Fibroblast of skin of right biceps (primary cell): ENCODE measurements around the gene NFIB.

Experiments
- DNase-seq: peaks from one replicate; pipeline ENCODE4 v3.0.0-alpha.2; 2013

Gene NFIB

DNA sequence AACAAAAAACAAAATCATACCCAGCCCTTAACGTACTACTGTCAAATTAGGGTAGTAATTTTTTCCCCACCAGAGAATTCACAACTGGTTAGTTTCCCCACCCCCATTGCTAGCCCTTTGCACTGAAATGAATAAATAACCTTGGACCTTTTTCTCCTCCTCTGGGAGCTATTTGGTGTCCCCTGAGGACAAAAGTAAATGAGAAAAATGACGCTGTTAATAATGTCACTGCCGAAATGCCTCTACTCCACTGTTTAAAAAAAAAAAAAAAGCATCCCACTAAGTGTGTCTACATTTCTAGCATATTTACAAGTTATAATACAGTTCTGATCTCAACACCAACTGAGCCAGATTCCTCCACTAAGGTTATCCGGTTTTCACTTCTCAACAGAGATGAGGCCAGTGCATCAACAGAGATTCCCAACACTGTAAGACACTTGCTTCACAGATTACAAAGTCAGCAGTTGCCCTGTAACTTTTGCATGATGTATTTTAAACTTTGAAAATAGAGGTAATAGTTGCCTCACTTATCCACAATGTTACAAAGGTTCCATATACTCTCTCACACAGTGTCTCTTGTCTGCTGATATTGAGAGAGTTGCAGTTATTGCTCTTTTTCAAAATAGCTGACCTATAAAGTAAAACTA is 5.1 kb upstream of the NFIB start:
- DNase-seq: no peak

DNA sequence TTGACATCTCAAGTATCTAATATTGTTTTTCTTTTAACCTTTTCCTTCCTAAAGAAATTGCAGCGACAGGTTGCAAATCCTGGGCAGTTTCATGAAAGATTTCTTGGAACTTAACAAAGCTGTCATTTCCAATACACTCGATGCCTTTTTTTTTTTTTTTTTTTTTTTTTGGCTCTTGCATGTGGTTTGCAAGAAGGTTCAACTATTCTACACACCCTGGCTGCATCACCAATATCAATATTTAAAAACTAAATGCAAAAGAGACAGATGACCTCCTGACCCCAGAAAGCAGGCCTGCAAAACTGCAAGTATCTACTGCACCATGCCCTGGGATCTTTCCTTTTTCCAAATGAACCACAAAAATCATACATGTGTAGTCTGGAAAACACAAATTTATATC is 4.4 kb upstream of the NFIB start:
- DNase-seq: no peak

DNA sequence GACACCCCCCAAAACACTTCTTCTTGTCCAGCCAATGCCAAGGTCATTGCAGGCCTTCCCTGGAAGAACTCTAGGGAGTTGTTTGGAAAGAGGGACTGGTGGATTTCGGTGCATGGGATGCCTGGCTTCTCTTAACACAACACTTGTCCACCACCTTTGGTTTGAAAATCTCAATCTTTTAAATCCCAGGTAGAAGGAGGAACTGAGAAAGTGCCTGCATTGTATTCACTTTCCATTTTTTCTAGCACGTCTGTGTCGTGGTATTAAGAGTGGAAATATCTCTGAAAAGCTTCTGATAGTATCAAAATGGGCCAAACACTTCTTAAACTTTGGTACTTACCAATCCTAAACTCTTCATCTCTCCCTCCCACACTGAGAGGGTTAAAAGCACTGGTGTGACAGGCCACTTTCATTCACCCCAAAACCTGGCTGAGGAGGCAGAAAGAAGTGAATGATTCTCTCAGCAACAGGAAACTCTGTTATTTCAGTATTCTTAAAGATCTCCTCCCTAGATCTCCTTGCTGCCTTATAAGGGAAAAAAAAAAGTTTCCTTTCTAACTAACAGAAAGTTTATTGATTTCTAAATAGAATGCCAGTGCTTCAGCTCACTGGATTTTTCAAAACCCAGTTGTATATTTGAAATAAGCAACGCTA is 3.9 kb upstream of the NFIB start:
- DNase-seq: no peak

DNA sequence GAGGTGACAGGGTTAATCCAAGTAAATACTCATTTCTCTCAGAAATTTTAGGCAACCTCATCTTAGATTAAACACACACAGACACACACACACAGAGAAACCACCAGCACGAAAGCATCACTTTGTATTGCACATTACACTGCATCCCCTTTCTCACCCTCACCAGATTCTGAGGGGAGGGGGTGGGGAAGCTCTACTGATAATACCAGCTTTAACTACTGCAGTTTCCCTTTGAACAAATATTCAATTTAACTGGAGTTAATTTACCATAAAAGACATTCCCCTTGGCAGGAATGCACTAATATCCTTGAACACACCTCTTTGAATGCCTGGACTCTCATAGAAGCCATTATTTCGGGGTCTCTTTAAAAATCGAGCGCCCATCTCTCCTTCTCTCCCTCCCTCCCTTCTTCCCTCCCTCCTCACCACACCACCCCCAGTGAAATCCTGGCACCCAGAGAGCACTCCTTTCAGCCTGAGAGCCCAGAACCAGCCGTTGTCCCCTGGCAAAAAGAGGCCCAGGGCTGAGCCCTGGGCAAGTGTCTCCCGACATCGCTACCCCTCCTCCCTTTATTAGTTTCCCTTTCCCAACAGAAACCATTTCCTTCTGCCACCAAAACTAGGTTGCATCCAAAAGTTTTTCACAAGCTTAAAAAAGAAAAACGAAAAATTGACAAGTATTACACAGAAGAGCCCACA is 2.8 kb upstream of the NFIB start:
- no peak for DNase-seq

DNA sequence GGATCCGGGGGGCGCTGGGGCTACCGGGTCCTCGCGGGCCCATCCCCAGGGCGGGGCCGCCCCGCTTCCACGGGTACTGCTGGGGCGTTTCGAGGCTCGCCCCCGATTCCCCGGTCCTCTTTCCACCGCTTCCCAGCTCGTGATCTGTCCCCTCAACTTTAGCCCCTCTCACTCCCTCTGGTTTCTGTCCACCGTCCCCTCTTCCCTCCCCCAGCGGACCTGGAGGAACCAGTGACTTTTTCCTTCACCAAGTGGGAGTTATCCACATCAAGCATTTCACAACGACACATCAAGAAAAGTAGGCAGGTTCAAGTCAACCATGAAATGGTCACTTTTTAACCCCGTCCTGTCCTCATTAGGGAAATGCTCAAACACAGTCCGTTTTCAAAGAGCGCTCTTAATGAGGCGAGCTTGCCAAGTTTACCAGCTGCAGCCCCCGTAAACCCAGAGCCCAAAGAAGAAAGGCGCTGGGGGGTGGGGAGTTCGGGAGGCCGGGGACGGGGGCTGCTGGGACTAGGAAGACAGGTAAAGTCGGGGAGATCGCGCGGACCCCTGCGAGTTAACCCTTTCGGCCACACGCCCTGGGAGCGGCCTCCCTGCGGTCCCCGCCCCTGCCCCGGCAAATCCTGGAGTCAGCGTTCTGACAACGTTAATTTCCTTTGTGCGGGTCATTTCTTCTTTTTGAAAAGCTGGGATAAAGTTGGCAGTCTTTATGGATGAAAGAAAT is 2.1 kb upstream of the NFIB start:
- no peak for DNase-seq

DNA sequence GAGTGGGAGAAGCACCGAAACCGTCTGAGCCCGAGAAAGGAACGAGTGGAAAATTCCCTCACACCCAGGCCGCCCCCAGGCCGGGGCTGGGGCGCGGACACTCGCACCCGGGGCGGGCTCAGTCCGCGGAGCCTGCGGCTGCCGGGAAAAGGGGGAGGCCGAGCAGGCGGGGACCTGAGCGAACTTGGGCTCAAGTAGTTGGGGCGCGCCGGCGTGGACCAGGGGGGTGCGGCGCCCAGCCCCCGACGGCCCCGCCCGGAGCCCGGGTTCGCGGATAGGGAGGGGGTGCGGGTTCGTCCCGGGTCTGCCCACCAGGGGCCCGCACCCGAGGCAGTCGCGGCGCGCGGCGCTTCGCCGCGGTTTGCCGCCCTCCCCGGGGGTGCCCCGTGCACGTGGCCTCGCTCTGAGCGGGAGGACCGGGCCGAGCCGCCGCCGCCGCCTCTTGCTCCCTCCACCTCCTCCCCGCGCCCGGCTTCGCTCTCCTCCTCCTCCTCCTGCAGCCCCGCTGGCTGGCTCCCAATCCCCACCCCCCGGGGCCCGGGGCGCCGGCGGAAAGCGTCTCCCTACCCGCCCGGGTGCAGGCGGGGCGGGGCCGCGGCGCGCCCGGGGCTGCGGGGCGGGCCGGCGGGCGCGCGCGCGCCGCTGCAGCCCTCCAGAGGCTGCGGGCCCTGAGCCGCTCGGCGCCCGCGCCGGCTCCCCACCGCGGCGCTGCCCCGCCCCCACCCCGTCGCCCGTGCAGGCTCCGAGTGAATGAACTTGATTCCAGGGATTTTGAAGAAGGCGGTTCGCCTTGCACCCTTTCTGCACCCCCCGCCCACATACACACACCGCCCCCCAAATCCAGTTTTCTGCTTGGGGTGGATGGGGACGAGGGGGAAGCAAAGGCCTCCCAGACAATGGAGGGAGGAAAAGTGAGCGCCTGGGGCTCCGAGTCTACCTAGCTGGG is 1.3 kb upstream of the NFIB start:
- DNase-seq: peak; percentile 88

DNA sequence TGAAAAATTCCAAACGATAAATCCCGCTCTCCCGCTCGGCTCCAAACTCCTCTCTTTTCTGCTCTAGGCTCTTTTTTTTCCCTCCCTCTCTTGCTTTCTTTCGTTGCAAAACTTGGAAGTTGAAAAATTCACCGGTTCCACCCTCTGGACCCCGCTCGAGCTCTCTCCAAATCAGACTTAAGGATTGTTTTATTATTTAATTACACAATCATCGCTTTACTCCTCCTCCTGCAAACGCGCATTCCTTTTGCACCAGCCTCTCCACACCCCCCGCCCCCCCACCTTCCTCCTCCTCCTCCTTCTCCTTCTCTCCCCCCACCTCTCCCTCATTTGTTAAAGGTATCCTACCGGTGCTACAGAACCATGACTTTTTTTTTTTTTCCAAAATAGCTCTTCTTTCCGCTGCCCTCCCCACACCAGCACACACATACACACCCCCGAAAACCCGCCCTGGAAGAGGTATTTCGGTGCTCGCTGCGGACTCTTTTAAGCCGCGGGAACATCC is 535 bp upstream of the NFIB start:
- DNase-seq: peak; percentile 89

DNA sequence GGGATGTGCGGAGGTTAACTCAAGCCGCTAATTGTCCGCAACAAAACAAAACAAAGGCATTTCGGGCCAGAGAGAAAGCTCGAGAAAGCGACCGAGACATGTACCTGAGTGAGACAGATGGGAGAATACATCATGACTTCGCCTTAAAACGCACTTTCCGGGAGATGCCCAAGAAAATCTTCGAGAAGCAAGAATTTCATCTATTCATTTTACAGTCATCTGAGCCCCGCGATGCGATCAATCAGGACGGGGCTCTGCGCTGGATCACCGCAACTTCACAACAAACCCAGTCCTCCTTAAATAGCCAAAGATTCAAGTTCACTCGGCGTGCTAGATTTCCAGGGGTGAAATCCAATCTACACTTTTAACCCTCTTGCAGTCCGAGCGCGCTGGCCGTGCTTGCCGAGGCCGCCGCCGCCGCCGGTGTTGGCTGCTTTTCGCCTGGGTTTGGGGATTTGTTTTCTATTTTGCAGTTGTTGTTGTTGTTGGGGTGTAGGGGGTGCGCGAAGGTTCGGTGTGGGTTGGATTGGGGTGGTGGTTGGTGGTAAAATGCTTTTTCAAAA is 482 bp downstream of the NFIB start:
- peak; percentile 36 for DNase-seq

DNA sequence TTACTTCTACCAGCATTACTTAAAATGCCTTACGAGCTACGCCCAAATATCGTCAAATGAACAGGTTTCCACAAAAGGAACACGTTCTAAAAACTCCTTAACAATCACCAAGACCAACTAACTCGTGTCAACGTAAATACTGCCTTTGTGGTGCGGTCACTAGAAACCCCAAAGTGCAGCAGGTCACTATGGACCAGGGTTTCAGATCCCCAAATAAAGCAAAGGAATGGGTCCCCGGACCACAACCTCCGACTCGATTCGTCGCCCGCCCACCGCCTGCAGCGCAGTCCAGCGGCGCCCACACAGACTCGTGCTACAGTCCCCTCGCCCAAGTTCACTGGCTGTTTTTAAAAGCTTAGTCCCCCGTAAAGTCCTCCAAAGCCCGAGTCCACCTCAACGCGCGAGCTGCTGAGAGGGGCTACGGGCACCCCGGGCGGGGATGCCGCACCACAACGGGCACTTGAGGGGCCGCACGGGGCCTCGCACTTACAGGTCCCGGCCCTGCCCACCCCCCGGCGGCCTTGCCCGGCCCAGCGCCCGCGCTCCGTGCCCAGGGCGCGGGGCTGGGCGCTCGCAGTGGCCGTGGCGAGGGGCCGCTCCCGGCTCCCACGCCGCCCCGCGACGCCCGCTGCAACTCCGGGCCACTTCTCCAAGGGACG is 1.1 kb downstream of the NFIB start:
- no peak for DNase-seq

DNA sequence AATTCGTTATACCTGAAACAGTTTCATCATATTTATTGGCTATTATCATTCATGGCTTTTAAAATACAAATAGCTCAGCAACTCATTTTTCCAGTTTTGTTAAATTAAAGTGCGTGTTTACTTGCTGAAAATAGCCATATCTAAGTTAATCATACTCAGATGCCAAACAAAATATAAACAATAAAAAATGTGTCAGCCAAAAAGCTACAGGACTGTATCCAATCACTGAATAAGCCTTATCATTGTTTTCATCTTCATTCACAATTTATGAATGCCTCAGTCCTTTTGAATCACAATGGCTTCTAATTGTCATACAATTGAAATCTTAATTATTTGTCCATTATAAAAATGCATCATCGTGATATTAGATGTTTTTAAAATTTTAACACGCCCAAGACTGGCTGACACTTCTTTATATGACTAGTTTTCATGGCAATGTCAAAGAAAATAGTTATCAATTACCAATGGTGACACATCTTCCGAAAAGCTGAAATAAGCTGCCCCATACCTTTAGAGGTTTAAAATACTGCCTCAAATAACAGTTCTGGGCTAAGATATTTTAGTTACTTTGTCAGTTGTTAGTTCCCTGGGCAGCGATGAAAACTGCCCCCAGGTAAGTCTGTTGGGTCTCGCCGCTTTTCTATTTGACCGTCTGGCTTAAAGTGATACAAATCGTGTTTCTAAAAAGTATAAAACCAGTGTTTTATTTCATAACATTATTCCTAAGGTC is 1.8 kb downstream of the NFIB start:
- DNase-seq: no peak

DNA sequence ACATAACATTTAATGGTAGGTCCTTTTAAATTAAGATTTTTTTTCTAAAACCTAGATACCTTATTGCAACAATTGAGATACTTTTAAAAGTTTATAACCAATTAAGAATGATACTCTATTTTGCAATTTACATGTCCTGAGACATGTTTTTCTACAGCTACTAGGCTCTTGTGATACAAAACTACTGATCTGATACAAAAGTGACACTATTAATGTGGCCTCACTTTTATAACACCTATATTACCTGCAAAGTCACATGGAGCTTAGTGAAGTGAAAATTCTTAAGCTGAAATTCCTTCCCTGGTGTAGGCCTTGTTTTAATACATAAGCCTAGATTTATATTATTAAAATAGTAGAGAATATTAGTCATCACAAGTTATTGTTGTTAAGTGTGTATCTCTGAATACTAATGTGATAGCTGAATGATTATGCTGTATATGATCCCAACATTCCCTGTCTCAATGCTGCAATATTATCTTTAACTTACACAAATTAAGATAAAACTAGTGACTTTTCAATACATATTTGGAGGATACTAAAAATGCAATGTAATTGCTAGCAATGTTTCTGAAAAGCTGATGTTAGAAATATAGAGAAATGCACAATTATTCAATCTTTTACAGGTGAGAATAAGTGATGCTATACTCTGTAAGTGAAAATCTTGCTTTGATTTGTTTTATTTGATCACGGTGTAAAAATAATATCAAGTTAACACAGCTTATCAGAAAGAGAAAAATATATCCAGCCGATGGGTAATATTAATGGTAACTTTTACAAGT is 2.6 kb downstream of the NFIB start:
- DNase-seq: no peak

DNA sequence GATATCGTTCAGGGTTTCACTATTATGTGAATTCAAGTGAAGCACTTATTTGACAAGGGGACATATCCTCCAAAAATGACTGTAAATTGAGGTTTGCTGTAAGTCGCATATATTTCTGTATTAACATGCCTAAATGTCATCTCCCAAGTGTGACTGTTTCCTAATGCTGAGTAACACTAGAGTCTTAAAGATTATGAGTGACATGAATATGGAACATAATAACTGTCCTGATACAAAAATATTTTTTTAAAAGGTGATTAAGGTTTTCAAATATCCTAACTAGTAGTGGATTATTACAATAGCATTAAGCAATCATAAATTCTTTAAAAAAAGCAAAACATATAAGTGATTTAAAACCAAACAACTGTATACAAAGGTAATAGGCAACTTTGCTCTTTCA is 3.6 kb downstream of the NFIB start:
- no peak for DNase-seq

DNA sequence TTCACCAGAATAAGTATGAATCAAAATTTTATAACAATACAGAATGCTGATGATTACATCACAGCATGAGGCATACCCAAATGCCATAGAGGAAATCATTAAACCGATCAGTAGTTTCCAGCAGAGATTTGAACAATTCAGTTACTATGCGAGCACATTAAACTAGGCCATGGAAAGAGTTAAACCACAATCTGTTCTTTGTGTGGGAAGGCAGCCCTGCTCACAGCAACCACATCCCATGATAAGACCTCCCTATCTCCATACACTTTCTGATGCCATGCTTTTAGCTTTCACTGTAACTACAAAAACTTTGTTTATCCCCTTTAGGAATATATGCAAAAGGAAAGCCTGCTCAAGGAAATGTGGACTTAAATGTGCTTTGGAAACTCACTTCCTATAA is 4.5 kb downstream of the NFIB start:
- DNase-seq: peak; percentile 52

DNA sequence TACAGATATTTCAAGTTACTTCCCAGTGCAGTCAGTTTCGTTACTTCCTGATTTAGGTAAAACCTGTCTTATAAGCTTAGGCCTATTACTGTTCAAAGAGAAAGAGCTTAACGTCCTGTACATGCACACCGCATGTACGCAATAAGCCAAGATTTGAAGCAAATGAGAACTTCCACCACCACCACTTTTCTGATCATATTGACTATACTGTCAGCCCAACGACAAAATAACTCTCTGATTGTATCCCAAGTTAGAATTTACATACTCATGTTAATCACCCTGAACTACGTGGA is 5.1 kb downstream of the NFIB start:
- DNase-seq: no peak

DNA sequence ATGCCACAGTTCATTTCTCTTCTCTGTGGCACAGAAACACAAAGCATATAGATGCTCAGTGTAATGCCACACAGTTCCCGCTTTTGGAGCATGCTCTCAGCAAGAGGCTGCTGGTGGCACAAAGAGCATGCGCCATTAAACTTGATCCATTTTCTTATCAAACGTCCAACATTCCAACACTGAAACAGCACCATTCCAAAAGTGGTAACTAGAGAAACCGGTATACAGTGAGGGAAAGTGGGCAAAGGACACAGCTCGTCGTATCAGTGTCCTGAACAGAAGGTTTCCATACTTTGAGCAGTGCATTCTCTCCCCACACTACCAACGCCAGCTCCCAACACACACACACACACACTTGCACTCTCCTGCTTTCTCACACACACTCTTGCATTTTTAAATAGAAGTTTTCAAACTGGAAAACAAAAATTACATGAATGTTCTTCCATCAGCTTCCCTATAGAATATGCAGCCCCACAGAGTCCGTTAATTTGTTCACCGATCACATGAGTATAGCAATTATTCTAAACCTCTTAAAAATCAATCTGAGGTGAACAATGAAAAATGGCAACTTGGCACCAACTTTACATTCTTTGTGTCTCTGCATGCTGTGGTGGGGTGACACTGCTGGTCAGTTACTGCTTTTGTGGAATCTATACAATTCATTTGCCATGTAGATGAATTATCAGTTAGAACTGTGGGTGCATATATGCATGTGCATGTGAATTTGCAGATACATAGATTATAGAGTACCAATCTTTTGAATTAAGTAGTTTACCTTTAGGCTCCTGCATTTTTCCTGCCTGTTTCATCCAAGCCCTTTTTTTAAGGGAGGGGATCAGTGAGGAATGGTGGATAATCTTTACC is 5.7 kb downstream of the NFIB start:
- DNase-seq: no peak

DNA sequence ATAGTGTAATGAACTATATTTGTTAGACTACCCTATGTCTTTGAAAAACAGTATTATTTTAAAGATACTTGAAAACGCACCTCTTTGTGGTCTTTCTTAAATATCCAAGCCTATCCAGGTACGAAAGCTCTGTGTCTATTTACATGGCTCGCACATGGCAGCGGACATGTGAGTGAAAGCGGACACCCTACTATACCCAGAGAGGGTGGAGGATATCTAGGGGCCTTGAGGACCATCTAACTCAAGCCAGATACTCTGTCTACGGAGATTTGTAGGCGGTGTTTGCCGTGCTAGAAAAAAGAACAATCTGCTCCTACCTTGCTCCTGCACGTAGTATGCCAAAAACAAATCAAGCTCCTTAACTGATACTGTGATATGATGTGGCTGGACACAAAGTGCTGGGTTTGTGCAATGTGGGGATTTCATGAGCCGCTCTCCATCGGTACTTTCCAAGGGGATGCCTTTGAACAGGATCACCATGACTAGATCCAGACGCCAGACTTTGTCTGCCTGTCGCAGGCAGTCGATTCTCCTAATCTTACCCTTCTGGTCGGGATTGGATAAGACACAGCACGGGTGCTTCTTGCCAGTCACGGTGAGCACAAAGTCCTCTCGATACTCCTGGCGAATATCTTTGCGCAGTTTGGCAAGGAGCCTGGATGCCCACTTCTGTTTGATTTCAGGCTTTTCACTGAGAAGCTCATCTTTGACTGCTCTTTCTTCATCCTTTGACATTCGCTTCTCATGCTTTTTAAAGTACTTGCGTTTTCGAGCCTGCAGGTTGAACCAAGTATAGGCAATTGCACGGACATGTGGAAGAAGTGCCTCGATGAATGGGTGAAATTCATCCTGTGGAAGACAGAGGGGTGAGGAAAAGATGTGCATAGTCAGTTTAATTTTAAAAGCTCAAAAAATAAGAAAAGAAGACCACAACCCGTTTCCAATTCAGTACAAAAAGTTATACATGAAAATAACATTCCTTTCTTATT is 7.0 kb downstream of the NFIB start:
- DNase-seq: peak; percentile 23

DNA sequence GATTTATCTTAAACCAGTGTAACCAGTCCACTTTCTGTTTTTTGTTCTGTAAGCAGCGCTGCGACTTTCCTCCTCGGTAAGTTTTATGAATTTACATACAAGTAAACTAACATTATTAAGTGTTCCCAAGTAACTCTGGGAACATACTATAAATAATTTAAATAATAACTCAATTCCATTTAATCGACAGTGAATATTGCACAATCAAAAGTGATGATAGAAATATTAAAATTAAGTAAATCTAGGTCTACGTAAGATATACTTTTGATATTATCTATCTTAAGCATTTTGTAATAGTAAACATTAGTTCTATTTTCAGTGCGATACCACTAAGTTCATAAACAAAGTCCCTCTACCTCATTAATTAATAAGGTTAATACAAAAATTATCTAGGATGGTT is 7.8 kb downstream of the NFIB start:
- no peak for DNase-seq

DNA sequence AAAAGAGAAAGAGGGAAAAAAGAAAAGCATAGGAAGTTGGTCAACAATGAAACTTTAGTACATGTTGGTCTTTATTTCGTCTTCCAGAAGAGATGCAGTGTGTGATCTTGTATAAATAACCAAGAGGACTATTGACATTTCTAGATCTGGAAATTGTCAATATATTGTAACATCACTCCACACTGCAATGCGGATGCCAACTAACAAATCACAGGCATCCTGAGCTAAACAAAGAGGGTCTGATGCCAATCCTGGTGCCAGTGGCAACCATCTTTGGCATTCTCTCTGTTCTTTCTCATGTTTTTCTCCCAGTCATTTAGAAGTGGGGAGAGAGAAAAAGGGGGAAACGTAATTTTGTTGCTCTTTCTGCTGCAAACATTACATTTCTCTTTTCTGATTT is 9.7 kb downstream of the NFIB start:
- no peak for DNase-seq
